ENCODE data around the gene TNFAIP1.
"Not testable (repeated sequence)": the region's sequence is repeated elsewhere in the genome, so short reads cannot be mapped to it uniquely, and the experiment has no call there.

Gene TNFAIP1

DNA sequence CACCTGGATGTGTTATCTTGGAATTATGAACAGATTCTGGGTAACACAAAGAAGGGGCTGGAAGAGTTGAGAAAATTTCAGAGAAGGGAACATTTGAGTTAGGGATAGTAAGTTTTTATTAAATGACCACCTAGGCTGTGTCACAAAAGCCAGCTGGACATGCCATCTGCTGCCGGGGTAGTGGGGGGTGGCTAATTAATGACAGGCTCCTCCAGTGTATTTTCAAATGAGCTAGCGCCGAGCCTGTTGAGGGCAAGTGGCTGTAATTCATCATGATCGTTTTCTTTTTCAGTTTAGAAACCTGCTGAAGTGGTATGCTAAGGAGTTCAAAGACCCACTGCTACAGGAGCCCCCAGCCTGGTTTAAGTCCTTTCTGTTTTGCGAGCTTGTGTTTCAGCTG, 10.3 kb upstream of the TNFAIP1 start:
- no peak for DNase-seq (ENCODE audit: low read depth)

DNA sequence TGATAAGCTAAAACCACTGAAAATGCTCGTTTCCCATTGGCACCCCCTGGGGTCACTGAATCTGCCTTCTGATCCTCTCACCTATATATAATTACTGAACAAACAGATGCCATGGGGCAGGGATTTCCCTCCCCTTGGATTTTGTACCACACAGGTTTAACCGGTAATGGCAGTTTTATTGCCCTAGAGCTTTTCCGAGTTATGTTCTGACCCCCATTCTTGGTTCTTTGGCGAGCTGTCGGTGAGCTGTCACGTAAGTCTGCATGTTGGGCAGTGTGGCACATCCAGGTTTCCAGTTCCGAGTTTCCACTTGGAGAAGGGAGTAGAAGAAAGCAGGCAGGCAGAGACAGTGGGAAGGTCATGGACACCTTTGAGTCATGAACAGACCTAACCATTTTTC, 9.4 kb upstream of the TNFAIP1 start:
- DNase-seq (ENCODE audit: low read depth), result no peak

DNA sequence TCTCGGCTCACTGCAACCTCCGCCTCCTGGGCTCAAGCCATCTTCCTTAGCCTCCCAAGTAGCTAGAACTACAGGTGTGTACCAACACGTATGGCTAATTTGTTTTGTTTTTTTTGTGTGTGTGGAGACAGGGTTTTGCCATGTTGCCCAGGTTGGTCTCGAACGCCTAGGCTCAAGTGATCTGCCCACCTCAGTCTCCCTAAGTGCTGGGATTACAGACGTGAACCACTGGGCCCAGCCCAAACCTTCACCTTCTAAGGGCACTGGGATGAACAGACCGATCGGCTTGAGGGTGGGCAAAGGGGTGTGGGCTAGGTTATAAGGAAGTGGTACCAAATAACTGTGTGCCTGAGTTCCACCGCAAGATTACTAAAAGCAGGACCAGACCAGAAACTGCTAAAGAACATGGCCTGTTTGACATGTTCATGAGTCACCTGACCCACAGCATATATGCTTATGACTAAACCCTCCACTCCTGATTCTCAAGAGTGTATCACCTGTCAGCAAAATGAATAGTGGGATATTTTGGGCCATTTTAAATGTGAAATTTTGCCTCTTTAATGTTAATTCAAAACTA, 8.4 kb upstream of the TNFAIP1 start:
- no peak for DNase-seq (ENCODE audit: low read depth)

DNA sequence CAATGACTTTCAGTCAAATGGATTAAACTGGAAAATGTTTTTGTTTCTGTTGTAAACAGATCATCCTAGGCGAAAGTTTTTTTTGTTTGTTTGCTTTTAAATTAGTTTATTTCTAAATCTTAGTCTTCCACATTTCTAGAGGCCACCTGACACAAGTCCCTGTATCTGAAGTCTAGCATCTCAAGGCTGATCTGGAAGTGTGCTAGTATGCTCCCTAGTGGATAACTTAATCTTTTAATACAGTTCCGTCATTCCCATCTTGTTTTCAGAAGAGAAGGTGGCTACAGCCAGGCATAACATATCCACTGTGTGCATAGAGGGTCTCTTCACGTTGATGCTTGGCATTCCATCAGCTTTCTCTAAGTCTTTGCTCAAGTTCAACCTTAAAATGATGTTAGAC, 7.9 kb upstream of the TNFAIP1 start:
- DNase-seq (ENCODE audit: low read depth), result no peak

DNA sequence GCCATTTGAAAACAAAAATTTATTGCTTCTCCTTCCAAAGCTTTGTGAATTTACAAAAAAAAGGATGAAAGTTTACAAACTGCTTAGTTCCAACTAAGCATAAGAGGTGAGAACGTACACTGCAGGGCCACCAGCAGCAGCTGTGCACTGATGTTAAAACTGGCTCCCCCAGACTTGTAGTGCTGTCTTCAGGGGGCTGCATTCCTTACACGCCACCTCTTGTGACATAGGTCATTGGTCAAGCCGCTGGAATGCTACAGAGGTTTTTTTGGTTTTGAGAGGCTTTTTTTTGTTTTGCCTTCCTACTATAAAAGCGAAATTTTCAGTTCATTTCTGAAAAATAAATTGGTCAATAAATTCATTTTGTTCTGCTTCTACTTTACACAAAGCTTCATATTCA, 7.2 kb upstream of the TNFAIP1 start:
- DNase-seq (ENCODE audit: low read depth), result no peak

DNA sequence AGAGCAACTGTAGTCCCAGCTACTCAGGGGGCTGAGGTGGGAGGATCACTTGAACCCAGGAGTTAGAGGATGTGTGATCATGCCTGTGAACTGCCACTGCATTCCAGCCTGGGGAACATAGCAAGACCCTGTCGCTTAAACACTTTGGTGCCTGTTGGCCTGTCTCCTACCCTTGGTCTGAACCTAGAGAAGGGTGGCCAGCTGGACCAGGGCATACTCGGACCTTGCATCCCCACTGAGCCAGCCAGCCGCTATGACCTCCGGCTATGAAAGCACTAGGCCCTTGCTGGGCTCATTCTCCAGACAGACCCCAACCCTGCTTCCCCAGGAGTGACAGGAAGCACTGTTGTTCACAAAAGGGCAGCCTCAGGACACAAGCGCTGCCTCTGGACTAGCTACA, 4.9 kb upstream of the TNFAIP1 start:
- DNase-seq (ENCODE audit: low read depth), result no peak

DNA sequence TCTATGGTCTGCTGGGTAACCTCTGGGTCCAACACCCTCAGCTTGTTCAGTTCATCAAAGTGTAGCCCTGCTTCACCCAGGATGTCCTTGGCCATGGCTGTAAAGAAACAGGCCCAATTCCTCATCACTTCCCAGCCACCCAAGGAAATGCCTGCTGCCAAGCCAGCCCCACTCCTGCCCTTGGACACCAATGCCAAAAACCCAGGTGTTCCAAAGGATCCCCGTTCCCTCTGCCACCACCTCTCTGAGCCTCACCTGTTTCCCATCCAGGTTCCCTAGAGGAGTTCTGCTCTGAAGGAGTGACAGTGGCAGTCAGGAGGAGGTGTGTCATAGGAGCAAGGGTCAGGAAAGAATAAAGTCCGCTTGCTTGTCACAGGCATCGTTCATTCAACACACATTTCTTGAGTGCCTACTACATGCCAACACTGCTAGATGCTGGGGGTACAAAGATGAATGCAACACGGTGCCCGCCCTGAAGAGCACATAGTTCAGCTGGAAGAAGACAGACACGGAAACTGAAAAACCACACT, 3.6 kb upstream of the TNFAIP1 start:
- DNase-seq (ENCODE audit: low read depth), result no peak

DNA sequence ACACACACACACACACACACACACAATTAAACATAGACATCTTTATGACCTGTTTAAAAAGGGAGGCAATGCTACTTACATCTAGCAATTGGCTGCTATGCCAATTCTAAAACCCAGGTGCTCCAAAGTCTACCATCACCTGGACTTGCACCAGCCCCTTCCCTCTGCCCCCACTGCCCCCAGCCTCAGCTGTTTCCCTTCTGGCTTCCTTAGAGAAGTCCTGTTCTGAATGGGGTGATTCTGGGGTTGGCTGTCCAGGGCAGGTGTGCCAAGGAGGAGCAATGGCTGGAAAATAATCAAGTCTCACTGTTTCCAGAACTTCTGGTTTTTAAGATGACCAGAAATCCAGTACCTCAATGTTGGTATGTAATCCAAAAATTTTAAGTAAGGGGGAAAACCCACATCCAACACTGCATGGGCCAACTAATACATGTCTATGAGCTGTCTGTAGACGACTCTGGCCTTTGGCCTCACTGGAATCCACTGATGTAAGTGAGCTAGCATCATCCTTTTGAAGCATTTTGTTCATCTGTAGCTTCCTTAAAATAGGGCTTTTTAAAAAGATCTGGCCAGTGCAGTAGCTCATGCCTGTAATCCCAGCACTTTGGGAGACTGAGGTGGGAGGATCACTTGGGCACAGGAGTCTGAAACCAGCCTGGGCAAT, 2.3 kb upstream of the TNFAIP1 start:
- DNase-seq (ENCODE audit: low read depth), result no peak

DNA sequence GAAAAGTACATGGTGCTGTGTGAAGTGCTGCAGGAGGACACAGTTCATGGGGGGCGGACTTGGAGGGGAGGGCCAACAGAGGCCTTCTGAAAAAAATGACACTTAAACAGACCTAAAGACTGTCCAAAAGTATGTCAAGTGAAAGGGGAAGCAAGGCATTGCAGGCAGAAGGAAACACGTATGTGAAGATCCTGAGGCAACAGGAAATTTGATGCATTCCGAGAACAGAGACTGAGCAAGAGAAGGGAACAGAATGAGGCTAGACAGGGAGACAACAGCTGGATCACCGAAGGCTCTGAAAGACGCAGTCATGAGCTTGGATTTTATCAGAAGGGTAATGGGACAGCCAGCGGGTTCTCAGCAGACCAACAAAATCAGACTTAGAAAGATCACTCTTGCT, 1.4 kb upstream of the TNFAIP1 start:
- DNase-seq (ENCODE audit: low read depth), result no peak

DNA sequence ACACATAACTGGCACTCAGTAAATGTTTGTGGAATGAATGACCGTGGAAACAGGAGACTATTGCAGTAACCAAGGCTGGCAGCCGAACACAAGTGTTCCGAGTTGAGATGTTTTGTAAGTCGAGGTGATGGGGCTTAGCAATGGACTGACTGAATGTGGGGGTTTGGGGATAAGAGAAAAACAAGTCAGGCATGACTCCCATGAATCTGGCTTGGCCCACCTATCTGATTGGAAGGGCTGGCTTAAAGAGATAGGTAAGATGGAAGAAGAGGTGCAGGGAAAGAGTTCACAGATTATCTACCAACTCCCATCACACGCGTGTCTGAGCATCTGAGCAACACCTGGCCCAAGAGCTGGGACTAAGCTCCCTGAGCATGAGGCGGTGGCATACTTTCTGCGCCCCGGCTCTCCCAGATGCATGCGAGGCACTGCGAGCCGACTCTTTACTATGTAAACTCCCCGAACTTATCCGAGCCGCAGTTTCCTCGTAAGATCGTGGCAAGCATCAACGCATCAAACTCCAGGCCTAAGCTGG, 828 bp upstream of the TNFAIP1 start:
- no peak for DNase-seq (ENCODE audit: low read depth)

DNA sequence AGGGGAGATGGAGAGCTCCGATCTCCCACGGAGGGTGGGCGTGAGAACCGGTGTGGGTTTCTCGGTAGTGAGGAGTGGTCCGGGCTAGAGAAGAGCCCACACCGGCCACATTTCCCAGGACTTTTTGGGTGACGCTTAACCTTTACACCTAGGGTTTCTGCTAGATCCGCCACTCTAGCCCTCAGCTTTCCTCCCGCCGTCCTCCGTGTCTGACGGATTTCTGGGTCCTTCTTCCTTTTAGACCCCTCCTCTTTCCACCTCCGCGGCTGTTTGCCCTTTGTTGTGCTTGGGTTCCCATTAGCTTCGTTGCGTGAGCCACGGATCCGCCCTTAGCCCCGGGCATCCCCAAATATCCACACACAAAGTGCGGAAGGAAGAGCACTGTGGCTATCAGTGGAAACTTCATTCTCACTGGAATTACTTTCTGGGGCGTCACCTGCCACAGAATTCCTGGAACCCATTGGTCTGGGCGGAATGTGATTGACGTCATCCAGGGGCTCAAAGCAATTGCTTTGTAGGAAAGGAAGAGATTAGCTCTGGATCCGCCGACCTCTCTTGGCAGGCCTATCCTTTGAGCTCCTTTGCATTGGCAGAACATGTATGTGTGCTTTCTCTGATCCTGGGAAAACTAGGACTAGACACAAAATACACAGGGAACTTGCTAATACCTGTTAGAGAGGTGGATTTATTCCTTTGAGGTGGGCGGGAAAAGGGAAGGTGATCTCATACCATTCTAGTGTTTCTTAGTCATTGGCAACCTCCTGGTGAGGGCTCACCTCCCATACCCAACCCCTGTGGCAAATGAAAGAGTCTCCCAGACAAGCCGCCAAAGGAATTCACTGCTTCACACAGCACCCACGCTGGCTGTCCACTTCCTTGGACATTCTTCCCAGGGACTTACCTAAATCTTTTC, 654 bp downstream of the TNFAIP1 start:
- no peak for DNase-seq (ENCODE audit: low read depth)

DNA sequence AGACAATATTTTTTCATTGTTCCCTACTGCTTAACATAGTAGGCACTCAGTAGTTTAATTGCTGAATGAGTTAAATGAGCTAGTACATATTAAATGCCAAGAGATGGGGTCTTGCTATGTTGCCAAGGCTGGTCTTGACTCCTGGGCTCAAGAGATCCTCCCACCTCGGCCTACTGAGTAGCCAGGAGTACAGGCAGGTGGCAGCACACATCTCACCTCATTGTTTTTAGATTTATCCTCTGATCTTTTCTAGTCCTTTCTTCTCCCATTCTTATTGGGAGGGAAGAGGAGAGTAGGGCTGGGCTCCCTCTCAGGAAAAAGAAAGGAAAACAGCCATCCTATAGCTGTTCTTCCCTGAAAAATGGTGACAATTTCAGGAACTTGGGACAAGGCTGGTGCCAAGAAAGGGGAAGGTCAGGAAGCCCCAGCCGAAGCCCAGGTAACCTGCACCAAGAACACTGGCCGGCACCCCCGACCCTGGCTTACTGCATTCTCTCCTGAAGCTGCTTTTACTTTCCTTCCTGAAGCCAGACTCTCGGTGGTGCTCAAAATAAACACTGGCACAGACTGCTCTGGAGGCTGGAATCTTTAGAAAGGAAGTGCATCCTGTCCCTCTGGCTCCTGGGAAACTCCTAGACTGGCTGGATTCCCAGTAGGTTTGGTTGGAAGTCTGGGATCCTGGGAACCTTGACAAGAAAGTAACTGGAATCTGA, 2.7 kb downstream of the TNFAIP1 start:
- no peak for DNase-seq (ENCODE audit: low read depth)

DNA sequence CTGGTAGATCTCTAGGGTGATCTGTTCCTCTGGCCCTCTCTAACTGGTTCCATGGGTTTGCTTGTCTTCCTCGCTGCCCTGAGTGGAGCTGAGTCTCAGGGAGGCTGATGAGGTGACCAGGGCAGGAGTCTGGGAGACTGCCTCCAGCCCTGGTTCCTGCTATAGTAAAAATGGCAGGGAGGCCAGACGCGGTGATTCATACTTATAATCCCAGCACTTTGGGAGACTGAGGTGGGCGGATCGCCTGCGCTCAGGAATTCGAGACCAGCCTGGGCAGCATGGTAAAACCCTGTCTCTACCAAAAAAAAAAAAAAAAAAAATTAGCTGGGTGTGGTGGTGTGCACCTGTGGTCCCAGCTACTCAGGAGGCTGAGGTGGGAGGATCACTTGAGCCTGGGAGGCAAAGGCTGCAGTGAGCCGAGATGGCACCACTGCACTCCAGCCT, 3.2 kb downstream of the TNFAIP1 start:
- not testable (repeated sequence) for DNase-seq (ENCODE audit: low read depth)

DNA sequence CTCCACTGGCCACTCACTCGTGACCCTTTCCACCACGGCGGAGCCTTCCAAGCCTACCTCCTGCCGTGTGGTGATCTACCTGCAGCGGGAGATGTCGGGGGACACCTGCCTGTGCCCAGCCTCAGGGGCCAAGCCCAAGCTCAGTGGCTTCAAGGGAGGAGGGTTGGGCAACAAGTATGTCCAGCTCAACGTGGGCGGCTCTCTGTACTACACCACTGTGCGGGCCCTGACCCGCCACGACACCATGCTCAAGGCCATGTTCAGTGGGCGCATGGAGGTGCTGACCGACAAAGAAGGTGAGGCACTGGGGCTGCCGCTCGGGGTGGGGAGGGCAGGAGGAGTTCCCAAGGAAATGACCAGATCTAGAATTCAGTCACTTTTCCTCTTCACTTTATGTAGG, 3.9 kb downstream of the TNFAIP1 start:
- DNase-seq (ENCODE audit: low read depth), result no peak

DNA sequence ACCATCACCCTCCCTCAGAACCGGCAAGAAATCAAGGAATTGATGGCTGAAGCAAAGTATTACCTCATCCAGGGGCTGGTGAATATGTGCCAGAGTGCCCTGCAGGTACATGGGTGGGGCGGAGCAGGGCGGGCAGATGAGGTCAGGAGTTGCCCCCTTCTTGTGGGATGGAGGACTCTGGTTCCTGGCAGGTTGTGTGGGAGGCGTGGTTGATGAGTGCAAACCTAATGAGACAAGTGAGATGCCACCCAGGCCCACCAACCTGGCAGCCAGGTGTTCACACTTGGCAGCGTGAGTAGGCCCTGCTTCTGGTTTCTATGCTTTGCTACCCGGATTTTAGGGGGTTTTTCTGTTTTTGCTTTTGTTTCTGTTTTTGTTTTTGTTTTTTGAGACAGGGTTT, 4.8 kb downstream of the TNFAIP1 start:
- DNase-seq (ENCODE audit: low read depth), result no peak

DNA sequence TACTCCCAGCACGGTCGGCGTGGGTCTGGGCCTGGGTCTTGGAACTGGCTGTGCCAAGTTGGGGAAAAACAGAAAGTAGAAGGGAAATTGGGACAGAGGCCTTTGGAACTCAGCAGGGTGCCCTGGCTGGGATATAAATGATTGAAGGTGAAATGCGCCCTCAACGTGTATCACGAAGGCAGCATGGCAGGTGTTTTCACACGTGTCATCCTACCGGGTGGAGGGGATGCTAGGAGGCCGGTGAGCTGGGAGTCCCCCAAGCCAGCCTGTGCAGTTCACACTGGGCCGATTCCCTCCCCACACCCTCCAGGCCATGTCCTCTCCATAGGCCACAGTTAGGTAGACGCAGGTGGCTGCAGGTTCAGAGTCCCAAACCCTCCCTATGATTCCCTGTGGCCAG, 6.0 kb downstream of the TNFAIP1 start:
- DNase-seq (ENCODE audit: low read depth), result no peak

DNA sequence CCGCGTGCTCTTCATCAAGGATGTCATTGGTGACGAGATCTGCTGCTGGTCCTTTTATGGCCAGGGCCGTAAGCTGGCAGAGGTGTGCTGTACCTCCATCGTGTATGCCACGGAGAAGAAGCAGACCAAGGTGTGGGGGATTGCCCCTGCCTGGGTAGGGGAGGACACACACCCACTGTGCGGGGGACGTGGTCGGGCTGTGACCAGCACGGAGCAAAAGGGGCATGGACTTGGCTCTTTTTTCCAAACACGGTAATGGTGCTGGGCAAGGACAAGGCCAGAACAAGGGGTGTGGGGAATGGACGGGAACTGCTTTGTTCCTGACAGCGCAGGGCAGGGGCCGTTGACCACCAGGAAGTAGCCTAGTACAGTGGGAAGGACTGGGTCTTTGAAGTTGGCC, 6.8 kb downstream of the TNFAIP1 start:
- no peak for DNase-seq (ENCODE audit: low read depth)

DNA sequence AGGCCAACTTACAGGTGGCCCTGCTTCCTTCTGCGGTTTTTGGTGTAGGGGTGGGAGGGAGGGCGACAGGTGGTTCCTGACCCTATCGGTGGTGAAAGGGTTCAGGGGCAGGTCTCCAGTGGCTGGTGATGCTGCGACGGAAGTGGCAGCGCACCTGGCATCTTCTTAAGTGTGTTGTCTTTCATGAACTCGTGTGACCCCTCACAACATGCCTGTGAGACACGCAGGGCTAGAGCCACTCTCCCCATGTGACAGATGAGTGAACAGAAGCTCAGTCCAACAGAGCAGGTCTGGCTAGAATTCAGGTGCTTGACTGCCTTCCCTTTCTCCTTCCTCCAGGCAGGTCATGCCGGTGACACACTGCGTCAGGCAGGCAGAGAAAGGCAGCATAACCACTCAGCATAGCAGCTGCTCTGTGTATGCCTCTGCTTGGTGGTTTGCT, 8.0 kb downstream of the TNFAIP1 start:
- DNase-seq (ENCODE audit: low read depth), result no peak

DNA sequence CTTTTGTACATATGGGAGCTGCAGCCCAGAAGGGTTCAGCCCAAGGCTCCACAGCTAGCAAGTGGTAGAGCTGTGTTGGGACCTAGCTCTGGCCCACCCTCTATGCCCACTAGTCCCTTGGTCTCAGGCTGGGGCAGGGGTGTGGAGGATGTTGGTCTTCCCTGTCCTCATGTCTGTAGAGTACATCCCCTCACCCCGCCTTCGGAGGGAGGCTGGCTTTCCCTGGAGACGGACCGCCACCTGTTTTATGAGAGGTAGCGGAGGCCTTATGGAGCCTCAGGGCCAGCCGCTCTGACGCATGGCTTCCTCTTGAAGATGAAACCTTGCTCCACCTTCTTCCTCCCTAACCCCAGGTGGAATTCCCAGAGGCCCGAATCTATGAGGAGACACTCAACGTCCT, 8.4 kb downstream of the TNFAIP1 start:
- no peak for DNase-seq (ENCODE audit: low read depth)

DNA sequence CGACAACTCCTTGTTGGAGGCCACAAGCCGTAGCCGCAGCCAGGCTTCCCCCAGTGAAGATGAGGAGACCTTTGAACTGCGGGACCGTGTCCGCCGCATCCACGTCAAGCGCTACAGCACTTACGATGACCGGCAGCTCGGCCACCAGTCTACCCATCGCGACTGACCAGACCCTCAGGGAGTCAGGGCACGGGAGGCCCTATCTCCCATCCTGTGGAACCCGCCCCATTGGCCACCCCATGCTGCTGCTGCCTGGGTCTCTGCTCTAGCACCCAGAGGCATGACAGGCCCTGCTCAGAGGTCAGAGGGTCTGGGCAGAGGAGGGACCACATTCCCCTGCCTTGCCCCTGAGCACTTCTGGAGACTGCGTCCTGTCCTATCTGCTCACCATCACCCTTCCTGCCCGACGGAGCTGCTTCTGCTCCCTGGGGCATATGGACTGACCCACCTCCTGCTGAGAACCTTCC, 8.9 kb downstream of the TNFAIP1 start:
- no peak for DNase-seq (ENCODE audit: low read depth)

DNA sequence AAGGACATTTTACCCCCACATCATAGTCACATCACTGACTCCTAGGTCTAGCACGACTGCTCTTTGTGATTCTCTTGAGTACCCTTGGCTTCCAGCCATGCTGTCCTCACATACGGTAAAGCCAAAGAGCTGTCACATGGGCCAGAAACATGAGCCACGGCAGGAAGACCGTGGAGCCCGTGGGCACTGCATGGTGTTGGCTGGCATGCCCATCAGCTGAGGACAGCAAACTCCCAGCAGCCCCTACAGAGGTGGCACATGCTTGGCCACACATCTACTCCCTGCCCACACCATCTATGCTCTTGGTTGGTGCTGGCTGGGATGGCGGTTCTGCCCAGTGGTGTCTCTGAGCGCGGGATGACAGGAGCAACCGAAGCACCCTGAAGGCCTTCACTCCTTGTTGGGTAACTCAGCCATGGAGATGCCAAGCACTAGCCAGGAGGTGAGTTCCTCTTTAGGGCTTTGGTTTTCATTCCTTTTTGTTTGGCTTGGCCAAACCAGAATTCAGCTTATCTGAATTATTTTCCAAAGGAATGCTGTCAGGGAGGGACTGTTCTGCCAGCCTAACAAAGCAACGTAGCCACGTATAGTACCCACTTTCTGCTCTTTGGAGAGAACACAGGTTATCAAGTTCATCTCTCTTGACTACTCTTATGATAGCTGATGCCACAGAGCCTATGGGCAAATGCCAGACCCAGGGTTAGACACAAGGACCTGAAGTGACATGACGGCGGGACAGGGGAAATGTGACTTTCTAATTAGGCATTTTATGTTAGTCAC, 10.0 kb downstream of the TNFAIP1 start:
- no peak for DNase-seq (ENCODE audit: low read depth)

All from activated T-cell treated with anti-CD3 and anti-CD28 coated beads for 24 hours (primary cell).